ENCODE data around the gene FGF14. TPM values are rescaled to one million over a fixed set of nuclear protein-coding genes. Genes with fewer than 3 reads are reported as not detected.

The FGF14 gene
- polyA plus RNA-seq, 1 of the 3 experiments (the other 2 are of a cell fraction), result 0.20 TPM

- Histone ChIP-seq H3K4me2 (no peak overlapping the region), H3K9me3 (no peaks in the 10 kb centered on the region), H3K36me3 (replicated peaks in 1 of 2; ENCODE audit: control insufficient read depth in 1 of 2, insufficient read depth in 2 of 2, low read length in 1 of 2) (peaks cover 0 to 6% of the 10 kb centered on the region in 2 experiments), H3K4me3 (ENCODE audit: low read depth in 2 of 2, low read length in 1 of 2) (no peak overlapping the region), H3K79me2 (ENCODE audit: insufficient read depth) (no peaks in the 10 kb centered on the region), H3F3A (replicated peaks; ENCODE audit: insufficient read depth) (no peaks in the 10 kb centered on the region), H2AFZ (ENCODE audit: low read depth) (no peak overlapping the region), H3K27ac (ENCODE audit: low read depth in 2 of 2, low read length in 1 of 2) (no peak overlapping the region; a peak in 1 of 4 replicates), H3K27me3 (ENCODE audit: insufficient read depth) (no peaks in the 10 kb centered on the region), H3K4me1 (ENCODE audit: control insufficient read depth in 1 of 2, insufficient read depth in 2 of 2, low read depth in 1 of 2, low read length in 1 of 2) (peaks cover 7 to 10% of the 10 kb centered on the region in 2 experiments; a peak in 3 of 4 replicates), H3K9ac (no peak overlapping the region), H4K20me1 (ENCODE audit: insufficient read depth) (no peaks in the 10 kb centered on the region), H3K9me2 (no peaks in the 10 kb centered on the region)
- DNase-seq, result no peak
- CTCF ChIA-PET, result interaction anchor here (1.1 kb wide), 1 partner anchor 272 kb away, joined by 3 read pairs; no protein-coding TSS in a partner anchor
- no peak for TF ChIP-seq JUND (IDR thresholded peaks at IDR 0.05)
- no peak for TF ChIP-seq FOXM1 (IDR thresholded peaks at IDR 0.05; ENCODE audit: low read depth)
- no peak for TF ChIP-seq NFIC (IDR thresholded peaks at IDR 0.05; ENCODE audit: borderline replicate concordance)
- TF ChIP-seq, protein P1, sequence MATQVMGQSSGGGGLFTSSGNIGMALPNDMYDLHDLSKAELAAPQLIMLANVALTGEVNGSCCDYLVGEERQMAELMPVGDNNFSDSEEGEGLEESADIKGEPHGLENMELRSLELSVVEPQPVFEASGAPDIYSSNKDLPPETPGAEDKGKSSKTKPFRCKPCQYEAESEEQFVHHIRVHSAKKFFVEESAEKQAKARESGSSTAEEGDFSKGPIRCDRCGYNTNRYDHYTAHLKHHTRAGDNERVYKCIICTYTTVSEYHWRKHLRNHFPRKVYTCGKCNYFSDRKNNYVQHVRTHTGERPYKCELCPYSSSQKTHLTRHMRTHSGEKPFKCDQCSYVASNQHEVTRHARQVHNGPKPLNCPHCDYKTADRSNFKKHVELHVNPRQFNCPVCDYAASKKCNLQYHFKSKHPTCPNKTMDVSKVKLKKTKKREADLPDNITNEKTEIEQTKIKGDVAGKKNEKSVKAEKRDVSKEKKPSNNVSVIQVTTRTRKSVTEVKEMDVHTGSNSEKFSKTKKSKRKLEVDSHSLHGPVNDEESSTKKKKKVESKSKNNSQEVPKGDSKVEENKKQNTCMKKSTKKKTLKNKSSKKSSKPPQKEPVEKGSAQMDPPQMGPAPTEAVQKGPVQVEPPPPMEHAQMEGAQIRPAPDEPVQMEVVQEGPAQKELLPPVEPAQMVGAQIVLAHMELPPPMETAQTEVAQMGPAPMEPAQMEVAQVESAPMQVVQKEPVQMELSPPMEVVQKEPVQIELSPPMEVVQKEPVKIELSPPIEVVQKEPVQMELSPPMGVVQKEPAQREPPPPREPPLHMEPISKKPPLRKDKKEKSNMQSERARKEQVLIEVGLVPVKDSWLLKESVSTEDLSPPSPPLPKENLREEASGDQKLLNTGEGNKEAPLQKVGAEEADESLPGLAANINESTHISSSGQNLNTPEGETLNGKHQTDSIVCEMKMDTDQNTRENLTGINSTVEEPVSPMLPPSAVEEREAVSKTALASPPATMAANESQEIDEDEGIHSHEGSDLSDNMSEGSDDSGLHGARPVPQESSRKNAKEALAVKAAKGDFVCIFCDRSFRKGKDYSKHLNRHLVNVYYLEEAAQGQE (IDR thresholded peaks at IDR 0.05; ENCODE audit: low read depth, low read length), result no peak
- TF ChIP-seq MXI1 (IDR thresholded peaks at IDR 0.05; ENCODE audit: low read depth, low read length), result no peak
- no peak for TF ChIP-seq RCOR1 (IDR thresholded peaks at IDR 0.05; ENCODE audit: low read length)
- TF ChIP-seq FOXJ3 (CRISPR knock-in tag; IDR thresholded peaks at IDR 0.05), result no peak
- no peak for TF ChIP-seq CHD2 (IDR thresholded peaks at IDR 0.05; ENCODE audit: low read length, partially characterized antibody)
- TF ChIP-seq RAD21 (IDR thresholded peaks at IDR 0.05; ENCODE audit: low read length), result no peak
- TF ChIP-seq YY1 (IDR thresholded peaks at IDR 0.05; ENCODE audit: low read depth), result no peak
- TF ChIP-seq TEAD4 (IDR thresholded peaks at IDR 0.05; ENCODE audit: borderline replicate concordance, insufficient read depth), result no peak
- no peak for TF ChIP-seq NRF1 (IDR thresholded peaks at IDR 0.05; ENCODE audit: low read depth, low read length)
- TF ChIP-seq GABPA (IDR thresholded peaks at IDR 0.05; ENCODE audit: low read depth), result no peak
- no peak for TF ChIP-seq TAF1 (IDR thresholded peaks at IDR 0.05; ENCODE audit: borderline replicate concordance, low read depth, low read length)
- TF ChIP-seq RXRA (IDR thresholded peaks at IDR 0.05; ENCODE audit: borderline replicate concordance, low read depth), result no peak
- TF ChIP-seq GATA2 (CRISPR knock-in tag; IDR thresholded peaks at IDR 0.05), result no peak
- TF ChIP-seq, protein P2, sequence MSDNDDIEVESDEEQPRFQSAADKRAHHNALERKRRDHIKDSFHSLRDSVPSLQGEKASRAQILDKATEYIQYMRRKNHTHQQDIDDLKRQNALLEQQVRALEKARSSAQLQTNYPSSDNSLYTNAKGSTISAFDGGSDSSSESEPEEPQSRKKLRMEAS (IDR thresholded peaks at IDR 0.05; ENCODE audit: low read depth), result no peak
- TF ChIP-seq SIN3A (IDR thresholded peaks at IDR 0.05; ENCODE audit: borderline replicate concordance, low read depth, low read length), result no peak
- POLR2A ChIA-PET, result no interaction called here
Measured at GRCh38 chr13:102214956-102215355, 186.9 kb downstream of the FGF14 start.

Data from SK-N-SH (cell line).